ENCODE measurements around the gene POU6F1. TPM values are rescaled to one million over a fixed set of nuclear protein-coding genes. Genes with fewer than 3 reads are reported as not detected.

POU6F1 gene, protein sequence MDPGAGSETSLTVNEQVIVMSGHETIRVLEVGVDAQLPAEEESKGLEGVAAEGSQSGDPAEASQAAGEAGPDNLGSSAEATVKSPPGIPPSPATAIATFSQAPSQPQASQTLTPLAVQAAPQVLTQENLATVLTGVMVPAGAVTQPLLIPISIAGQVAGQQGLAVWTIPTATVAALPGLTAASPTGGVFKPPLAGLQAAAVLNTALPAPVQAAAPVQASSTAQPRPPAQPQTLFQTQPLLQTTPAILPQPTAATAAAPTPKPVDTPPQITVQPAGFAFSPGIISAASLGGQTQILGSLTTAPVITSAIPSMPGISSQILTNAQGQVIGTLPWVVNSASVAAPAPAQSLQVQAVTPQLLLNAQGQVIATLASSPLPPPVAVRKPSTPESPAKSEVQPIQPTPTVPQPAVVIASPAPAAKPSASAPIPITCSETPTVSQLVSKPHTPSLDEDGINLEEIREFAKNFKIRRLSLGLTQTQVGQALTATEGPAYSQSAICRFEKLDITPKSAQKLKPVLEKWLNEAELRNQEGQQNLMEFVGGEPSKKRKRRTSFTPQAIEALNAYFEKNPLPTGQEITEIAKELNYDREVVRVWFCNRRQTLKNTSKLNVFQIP
- total RNA-seq (2021; fragmentation: NEBNext Ultra II Directional; extraction: Animal tissue kit (Norgen Biotek cat#: 25700)) = 6.8 and 8.7 TPM in 2 replicates
- polyA plus RNA-seq (2011; rRNA removed) = 5.6 and 7.5 TPM in 2 replicates
- polyA plus RNA-seq (2011; cell fraction: cytosol; rRNA removed) = 3.4 TPM
- 12.0 TPM for polyA plus RNA-seq (2011; cell fraction: nucleus; rRNA removed)
- 6.5 to 7.3 TPM (median 7.1 TPM) in 4 replicates for polyA plus RNA-seq (2012, experiment 1 of 2)
- polyA plus RNA-seq (2012, experiment 2 of 2) = 21.5 TPM
- 4.2 TPM for polyA plus RNA-seq (2013, experiment 1 of 2)
- polyA plus RNA-seq (2013, experiment 2 of 2) = 3.8 TPM
- polyA minus RNA-seq (2011; rRNA and poly(A)+ RNA removed) = 3.5 and 5.5 TPM in 2 replicates
- polyA minus RNA-seq (2011; cell fraction: cytosol; rRNA and poly(A)+ RNA removed) = 7.0 TPM
- 7.0 TPM for polyA minus RNA-seq (2011; cell fraction: nucleus; rRNA and poly(A)+ RNA removed)
- long read RNA-seq, experiment 1, partial matches to known transcripts = 2 of 6 reads
- long read RNA-seq, experiment 1, other reads (novel, unspliced or antisense) = 4 of 6 reads
- long read RNA-seq, experiment 2 = 0 reads

- Histone ChIP-seq H3K4me1 (replicated peaks in 1 of 4; ENCODE audit: control insufficient read depth in 3 of 4, insufficient read depth in 4 of 4, low read length in 3 of 4) (peaks cover 0 to 10% (median 7%) of the 10 kb centered on the region in 4 experiments; a peak in 5 of 7 replicates), H2BK12ac (ENCODE audit: low read depth, low read length) (peak within 1 kb of the TSS; percentile 82), H3K56ac (replicated peaks; ENCODE audit: insufficient read length, low read depth, low read length) (peak within 1 kb of the TSS; percentile 59), H4K5ac (ENCODE audit: insufficient read length, low read depth, low read length) (peak within 1 kb of the TSS; percentile 70), H3K23me2 (ENCODE audit: low read depth, low read length) (peaks cover 10% of the 10 kb centered on the region; the same call in 1 of the 2 replicates), H2BK20ac (ENCODE audit: low read length) (peak within 1 kb of the TSS; percentile 93), H3K79me2 (ENCODE audit: control insufficient read depth in 1 of 2, insufficient read depth in 2 of 2, low read length in 2 of 2) (peaks cover 0 to 5% of the 10 kb centered on the region in 2 experiments; a peak in 1 of 4 replicates), H3K36me3 (ENCODE audit: control insufficient read depth in 2 of 4, insufficient read depth in 4 of 4, low read length in 3 of 4) (no peaks in the 10 kb centered on the region), H4K20me1 (replicated peaks in 1 of 2; ENCODE audit: control insufficient read depth in 1 of 2, insufficient read depth in 2 of 2, low read length in 2 of 2) (no peaks in the 10 kb centered on the region), H2AK5ac (ENCODE audit: low read depth, low read length) (0 out of 2 replicates have a peak within 1 kb of the TSS, but pooled peaks have one; percentile 19), H4K8ac (ENCODE audit: extremely low read depth, insufficient read depth, low read length) (peak within 1 kb of the TSS; percentile 95), H3K4me3 (ENCODE audit: extremely low read depth in 1 of 4, insufficient read depth in 2 of 4, low read depth in 3 of 4, low read length in 4 of 4) (peak within 1 kb of the TSS; percentile 44 to 85 (median 70)), H3K9me3 (ENCODE audit: insufficient read depth in 2 of 2, low read depth in 1 of 2, low read length in 1 of 2) (no peaks in the 10 kb centered on the region), H3K4me2 (ENCODE audit: insufficient read depth in 1 of 2, low read depth in 2 of 2, low read length in 2 of 2) (peak within 1 kb of the TSS; percentile 76 to 78), H2AFZ (ENCODE audit: low read length) (peak within 1 kb of the TSS; percentile 54; the same call in 1 of the 2 replicates), H3K23ac (ENCODE audit: insufficient read length) (no peak within 1 kb of the TSS), H3K18ac (ENCODE audit: extremely low read depth, low read length) (peak within 1 kb of the TSS; percentile 90), H2BK15ac (ENCODE audit: low read length) (peak within 1 kb of the TSS; percentile 19; the same call in 1 of the 2 replicates), H3K14ac (ENCODE audit: insufficient read length) (no peak within 1 kb of the TSS), H3K79me1 (ENCODE audit: low read depth, low read length) (no peaks in the 10 kb centered on the region; the same call in 1 of the 2 replicates), H4K91ac (replicated peaks; ENCODE audit: insufficient read length, low read length) (peak within 1 kb of the TSS; percentile 0), H3K4ac (replicated peaks; ENCODE audit: insufficient read length, low read depth, low read length) (peak within 1 kb of the TSS; percentile 80), H2BK5ac (ENCODE audit: low read depth, low read length) (peak within 1 kb of the TSS; percentile 41), H3K27me3 (replicated peaks in 1 of 4; ENCODE audit: control insufficient read depth in 3 of 4, extremely low read depth in 1 of 4, insufficient read depth in 3 of 4, low read length in 3 of 4) (no peaks in the 10 kb centered on the region), H3K9ac (replicated peaks in 1 of 4; ENCODE audit: extremely low read depth in 1 of 4, low read depth in 3 of 4, low read length in 3 of 4) (peak within 1 kb of the TSS; percentile 54 to 77 (median 76)), H2BK120ac (replicated peaks; ENCODE audit: low read depth, low read length) (peak within 1 kb of the TSS; percentile 10), H3K27ac (ENCODE audit: low read depth, low read length) (peak within 1 kb of the TSS; percentile 74; the same call in 1 of the 2 replicates)
- peak in 1 of 2 experiments; percentile 73 for DNase-seq (ENCODE audit: low read depth in 1 of 2, low spot score in 2 of 2)
- FAIRE-seq = no peak
- ChIA-PET CTCF (ENCODE audit: partially characterized antibody) (interaction anchor here (0.5 to 2.5 kb wide), 16 partner anchors 10 to 444 kb away, joined by 3 to 14 read pairs (median 4); partner anchors contain the start of gene DAZAP2), POLR2A (ENCODE audit: partially characterized antibody) (interaction anchor here (0.6 to 2.6 kb wide), 19 partner anchors 8 to 190 kb away, joined by 3 to 22 read pairs (median 4); partner anchors contain the start of genes CSRNP2 and DAZAP2)
- 15% methylated on average over 19 of the region's 35 CpGs; no CpG with 5 or more reads in 1 of the 2 experiments for WGBS, 2 experiments (ENCODE audit: extremely low coverage in 1 of 2, insufficient coverage in 1 of 2, insufficient read length in 1 of 2, insufficient replicate concordance in 2 of 2, low coverage in 1 of 2, low lambda C conversion rate in 2 of 2, missing lambda C conversion rate in 1 of 2)
- TF ChIP-seq MAFK (IDR thresholded peaks at IDR 0.05; ENCODE audit: low read depth, low read length) (no peak), SIX5 (IDR thresholded peaks at IDR 0.05; ENCODE audit: low read depth, low read length) (no peak), YY1 (IDR thresholded peaks at IDR 0.05; ENCODE audit: low read depth, low read length) (0 out of 2 replicates have a peak, but pooled peaks have one; percentile 4), KDM5A (IDR thresholded peaks at IDR 0.05; ENCODE audit: low read length) (no peak), GABPA (IDR thresholded peaks at IDR 0.05; ENCODE audit: borderline replicate concordance, insufficient read depth, low read length) (no peak), KDM4A (IDR thresholded peaks at IDR 0.05; ENCODE audit: low read depth, low read length, severe bottlenecking) (peak; percentile 40)
These were observed at the start of gene POU6F1 for GRCh38 chr12:51217968-51218606. TSS of gene POU6F1 (minus strand) at chr12:51218062. CDS start at chr12:51206836, 11,226 bp downstream.

All from H1 (cell line).